Transverse colon (tissue), 3 donors: ENCODE data around the gene BCAR3.

Source experiments
- POLR2A ChIP-seq: fragments of 450-650 bp; IDR thresholded peaks from one replicate; pipeline ENCODE4 v1.6.1; 2016; ENCODE audit warnings: antibody characterized with exemption, mild to moderate bottlenecking, moderate library complexity
- TF ChIP-seq, protein P1 (sequence below), 5 experiments: fragments of 200-600 bp in 3 of 5; fragments of 450-650 bp in 2 of 5; sonication (generic) in 3 of 5; IDR thresholded peaks; 1 replicate in 2 of 5; 2 replicates in 3 of 5; pipeline ENCODE4 v1.5.1; 2016 to 2017; ENCODE audit warnings: antibody characterized with exemption in 5 of 5, inconsistent platforms in 3 of 5, mild to moderate bottlenecking in 2 of 5, moderate library complexity in 1 of 5

DNA sequence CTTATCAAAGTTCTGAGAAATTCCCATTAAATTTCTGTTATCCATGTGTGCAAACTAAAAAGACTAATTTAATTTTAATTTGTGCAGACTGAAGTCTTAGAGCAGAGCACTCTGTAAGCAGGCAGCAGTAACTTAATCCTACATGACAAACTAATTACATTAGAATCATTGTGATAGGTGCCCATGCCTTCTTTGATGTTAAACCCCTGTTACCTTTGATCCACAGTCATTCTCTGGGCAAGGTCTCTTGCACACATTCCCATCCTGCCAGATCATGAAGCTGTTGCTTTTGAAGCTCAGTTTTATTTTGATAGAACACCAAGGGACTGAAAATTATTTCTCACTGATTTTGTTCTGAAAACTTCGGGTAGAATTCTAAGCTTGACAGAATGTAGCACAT, 77.2 kb downstream of the BCAR3 start:
- no peak for TF ChIP-seq POLR2A
- TF ChIP-seq, protein P1, sequence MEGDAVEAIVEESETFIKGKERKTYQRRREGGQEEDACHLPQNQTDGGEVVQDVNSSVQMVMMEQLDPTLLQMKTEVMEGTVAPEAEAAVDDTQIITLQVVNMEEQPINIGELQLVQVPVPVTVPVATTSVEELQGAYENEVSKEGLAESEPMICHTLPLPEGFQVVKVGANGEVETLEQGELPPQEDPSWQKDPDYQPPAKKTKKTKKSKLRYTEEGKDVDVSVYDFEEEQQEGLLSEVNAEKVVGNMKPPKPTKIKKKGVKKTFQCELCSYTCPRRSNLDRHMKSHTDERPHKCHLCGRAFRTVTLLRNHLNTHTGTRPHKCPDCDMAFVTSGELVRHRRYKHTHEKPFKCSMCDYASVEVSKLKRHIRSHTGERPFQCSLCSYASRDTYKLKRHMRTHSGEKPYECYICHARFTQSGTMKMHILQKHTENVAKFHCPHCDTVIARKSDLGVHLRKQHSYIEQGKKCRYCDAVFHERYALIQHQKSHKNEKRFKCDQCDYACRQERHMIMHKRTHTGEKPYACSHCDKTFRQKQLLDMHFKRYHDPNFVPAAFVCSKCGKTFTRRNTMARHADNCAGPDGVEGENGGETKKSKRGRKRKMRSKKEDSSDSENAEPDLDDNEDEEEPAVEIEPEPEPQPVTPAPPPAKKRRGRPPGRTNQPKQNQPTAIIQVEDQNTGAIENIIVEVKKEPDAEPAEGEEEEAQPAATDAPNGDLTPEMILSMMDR (IDR thresholded peaks at IDR 0.05) = no peak
